HepG2 (cell line): ENCODE results near the gene POLR2B. TPM values are rescaled to one million over a fixed set of nuclear protein-coding genes. Genes with fewer than 3 reads are reported as not detected.

Source experiments
- FUBP1 ChIP-seq: sonication (generic); formaldehyde crosslinking; IDR thresholded peaks from 2 replicates; pipeline ENCODE4 v1.5.1; 2020; ENCODE audit warnings: missing genetic modification reagents, mild to moderate bottlenecking, borderline replicate concordance
- TARDBP ChIP-seq: sonication (generic); formaldehyde crosslinking; IDR thresholded peaks from 2 replicates; pipeline ENCODE4 v1.8.0; 2022; ENCODE audit warnings: mild to moderate bottlenecking, missing genetic modification reagents
- ZNF446 ChIP-seq: sonication (generic); formaldehyde crosslinking; IDR thresholded peaks from 2 replicates; pipeline ENCODE4 v1.5.0; 2020; ENCODE audit warnings: mild to moderate bottlenecking, missing genetic modification reagents
- polyA plus RNA-seq, 8 experiments: library from polyadenylated mRNA; depleted of rRNA in 3 of 8; stranded (reverse) in 7 of 8; unstranded in 1 of 8; fragments of >200 nt; fragmentation: Illumina TruSeq in 4 of 8; extraction: Trizol in 4 of 8; gene quantifications; 2 replicates each; pipeline versions ENCODE4 v1.2.1 to v1.2.3, GENCODE V29; 2011 to 2016; ENCODE audit warnings: low read depth in 4 of 8, missing spikeins in 1 of 8, mixed read lengths in 1 of 8; ENCODE audit not compliant: insufficient read depth in 1 of 8
- total RNA-seq, 5 experiments: library from RNA; depleted of rRNA; stranded (reverse); fragments of >200 nt; fragmentation: Illumina TruSeq; extraction: Trizol; gene quantifications; 2 replicates each; pipeline ENCODE4 v1.2.3, GENCODE V29; 2016; ENCODE audit warnings: low read depth in 1 of 5
- TF ChIP-seq, protein P1 (sequence below): sonication (generic); formaldehyde crosslinking; IDR thresholded peaks from 2 replicates; pipeline ENCODE4 v1.4.0; 2020; ENCODE audit warnings: missing genetic modification reagents

Gene POLR2B
- total and polyA plus RNA-seq, 2 of the 13 experiments (the other 11 are each of a cell fraction or from before 2014, with no cell fraction given): 70.6 to 116 TPM

GRCh38 chr4:56976283-56976836, 2.3 kb upstream of the POLR2B start (continued):
- TF ChIP-seq, protein P1, sequence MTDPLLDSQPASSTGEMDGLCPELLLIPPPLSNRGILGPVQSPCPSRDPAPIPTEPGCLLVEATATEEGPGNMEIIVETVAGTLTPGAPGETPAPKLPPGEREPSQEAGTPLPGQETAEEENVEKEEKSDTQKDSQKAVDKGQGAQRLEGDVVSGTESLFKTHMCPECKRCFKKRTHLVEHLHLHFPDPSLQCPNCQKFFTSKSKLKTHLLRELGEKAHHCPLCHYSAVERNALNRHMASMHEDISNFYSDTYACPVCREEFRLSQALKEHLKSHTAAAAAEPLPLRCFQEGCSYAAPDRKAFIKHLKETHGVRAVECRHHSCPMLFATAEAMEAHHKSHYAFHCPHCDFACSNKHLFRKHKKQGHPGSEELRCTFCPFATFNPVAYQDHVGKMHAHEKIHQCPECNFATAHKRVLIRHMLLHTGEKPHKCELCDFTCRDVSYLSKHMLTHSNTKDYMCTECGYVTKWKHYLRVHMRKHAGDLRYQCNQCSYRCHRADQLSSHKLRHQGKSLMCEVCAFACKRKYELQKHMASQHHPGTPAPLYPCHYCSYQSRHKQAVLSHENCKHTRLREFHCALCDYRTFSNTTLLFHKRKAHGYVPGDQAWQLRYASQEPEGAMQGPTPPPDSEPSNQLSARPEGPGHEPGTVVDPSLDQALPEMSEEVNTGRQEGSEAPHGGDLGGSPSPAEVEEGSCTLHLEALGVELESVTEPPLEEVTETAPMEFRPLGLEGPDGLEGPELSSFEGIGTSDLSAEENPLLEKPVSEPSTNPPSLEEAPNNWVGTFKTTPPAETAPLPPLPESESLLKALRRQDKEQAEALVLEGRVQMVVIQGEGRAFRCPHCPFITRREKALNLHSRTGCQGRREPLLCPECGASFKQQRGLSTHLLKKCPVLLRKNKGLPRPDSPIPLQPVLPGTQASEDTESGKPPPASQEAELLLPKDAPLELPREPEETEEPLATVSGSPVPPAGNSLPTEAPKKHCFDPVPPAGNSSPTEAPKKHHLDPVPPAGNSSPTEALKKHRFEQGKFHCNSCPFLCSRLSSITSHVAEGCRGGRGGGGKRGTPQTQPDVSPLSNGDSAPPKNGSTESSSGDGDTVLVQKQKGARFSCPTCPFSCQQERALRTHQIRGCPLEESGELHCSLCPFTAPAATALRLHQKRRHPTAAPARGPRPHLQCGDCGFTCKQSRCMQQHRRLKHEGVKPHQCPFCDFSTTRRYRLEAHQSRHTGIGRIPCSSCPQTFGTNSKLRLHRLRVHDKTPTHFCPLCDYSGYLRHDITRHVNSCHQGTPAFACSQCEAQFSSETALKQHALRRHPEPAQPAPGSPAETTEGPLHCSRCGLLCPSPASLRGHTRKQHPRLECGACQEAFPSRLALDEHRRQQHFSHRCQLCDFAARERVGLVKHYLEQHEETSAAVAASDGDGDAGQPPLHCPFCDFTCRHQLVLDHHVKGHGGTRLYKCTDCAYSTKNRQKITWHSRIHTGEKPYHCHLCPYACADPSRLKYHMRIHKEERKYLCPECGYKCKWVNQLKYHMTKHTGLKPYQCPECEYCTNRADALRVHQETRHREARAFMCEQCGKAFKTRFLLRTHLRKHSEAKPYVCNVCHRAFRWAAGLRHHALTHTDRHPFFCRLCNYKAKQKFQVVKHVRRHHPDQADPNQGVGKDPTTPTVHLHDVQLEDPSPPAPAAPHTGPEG (CRISPR knock-in tag): no peak
- TF ChIP-seq TARDBP (CRISPR knock-in tag) (no peak), ZNF446 (0 out of 2 replicates have a peak, but pooled peaks have one; percentile 1), FUBP1 (no peak)
